ENCODE results near the gene RAP2A. TPM values are rescaled to one million over a fixed set of nuclear protein-coding genes. Genes with fewer than 3 reads are reported as not detected.

RAP2A gene
- total RNA-seq, 2 donors from 2014 or later = 13.3 to 13.6 TPM

GRCh38 chr13:97435323-97435722, 1.4 kb downstream of the RAP2A start:
- H3K4me1 ChIP-seq = peaks cover 0 to 22% of the 10 kb centered on the region in 2 donors
- no peak for TF ChIP-seq CTCF (IDR thresholded peaks at IDR 0.05)
- H3K36me3 ChIP-seq = no peaks in the 10 kb centered on the region
- H3K4me3 ChIP-seq = peak overlapping the region; percentile 64 to 67
- H3K9me3 ChIP-seq = no peaks in the 10 kb centered on the region
- DNase-seq (ENCODE audit: low spot score) = no peak
- H3K27ac ChIP-seq = no peak overlapping the region
- H3K27me3 ChIP-seq = no peaks in the 10 kb centered on the region

GRCh38 chr13:97435794-97436193, 1.8 kb downstream of the RAP2A start:
- Histone ChIP-seq H3K36me3 (no peaks in the 10 kb centered on the region), H3K9me3 (no peaks in the 10 kb centered on the region), H3K4me1 (peaks cover 0 to 22% of the 10 kb centered on the region in 2 donors), H3K27ac (no peak overlapping the region), H3K27me3 (no peaks in the 10 kb centered on the region), H3K4me3 (peak overlapping the region in 1 of 2 donors; percentile 67)
- TF ChIP-seq CTCF (IDR thresholded peaks at IDR 0.05) = no peak
- DNase-seq (ENCODE audit: low spot score) = no peak

DNA sequence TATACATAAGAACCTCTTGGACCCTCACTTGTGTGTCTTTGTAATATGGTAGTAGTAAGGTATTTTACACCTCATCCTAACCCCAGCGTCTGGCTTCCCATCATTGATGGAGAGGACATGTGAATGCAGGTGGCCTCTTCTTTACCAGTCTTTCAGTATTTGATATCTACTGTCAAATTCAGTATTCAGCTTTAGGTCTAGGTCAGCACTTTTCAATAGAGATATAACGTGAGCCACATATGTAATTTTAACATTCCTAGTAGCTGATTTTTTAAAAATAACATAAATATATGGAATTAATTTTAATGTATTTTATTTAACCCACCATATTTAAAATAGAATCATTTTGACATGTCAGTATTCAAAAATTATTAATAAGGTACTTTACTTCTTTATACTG, 2.9 kb downstream of the RAP2A start:
- H3K36me3 ChIP-seq = no peaks in the 10 kb centered on the region
- no peak overlapping the region for H3K4me3 ChIP-seq
- no peak for TF ChIP-seq CTCF (IDR thresholded peaks at IDR 0.05)
- H3K27ac ChIP-seq = no peak overlapping the region
- no peaks in the 10 kb centered on the region for H3K9me3 ChIP-seq
- DNase-seq (ENCODE audit: low spot score) = no peak
- peaks cover 0 to 20% of the 10 kb centered on the region in 2 donors for H3K4me1 ChIP-seq
- no peaks in the 10 kb centered on the region for H3K27me3 ChIP-seq

- H3K27me3 ChIP-seq = no peaks in the 10 kb centered on the region
- H3K9me3 ChIP-seq = no peaks in the 10 kb centered on the region
- no peak for TF ChIP-seq CTCF (IDR thresholded peaks at IDR 0.05)
- DNase-seq (ENCODE audit: low spot score) = no peak
- no peak overlapping the region for H3K27ac ChIP-seq
- peaks cover 0 to 15% of the 10 kb centered on the region in 2 donors for H3K4me1 ChIP-seq
- no peaks in the 10 kb centered on the region for H3K36me3 ChIP-seq
- H3K4me3 ChIP-seq = no peak overlapping the region
Observed at GRCh38 chr13:97437729-97438128, 3.8 kb downstream of the RAP2A start.

DNA sequence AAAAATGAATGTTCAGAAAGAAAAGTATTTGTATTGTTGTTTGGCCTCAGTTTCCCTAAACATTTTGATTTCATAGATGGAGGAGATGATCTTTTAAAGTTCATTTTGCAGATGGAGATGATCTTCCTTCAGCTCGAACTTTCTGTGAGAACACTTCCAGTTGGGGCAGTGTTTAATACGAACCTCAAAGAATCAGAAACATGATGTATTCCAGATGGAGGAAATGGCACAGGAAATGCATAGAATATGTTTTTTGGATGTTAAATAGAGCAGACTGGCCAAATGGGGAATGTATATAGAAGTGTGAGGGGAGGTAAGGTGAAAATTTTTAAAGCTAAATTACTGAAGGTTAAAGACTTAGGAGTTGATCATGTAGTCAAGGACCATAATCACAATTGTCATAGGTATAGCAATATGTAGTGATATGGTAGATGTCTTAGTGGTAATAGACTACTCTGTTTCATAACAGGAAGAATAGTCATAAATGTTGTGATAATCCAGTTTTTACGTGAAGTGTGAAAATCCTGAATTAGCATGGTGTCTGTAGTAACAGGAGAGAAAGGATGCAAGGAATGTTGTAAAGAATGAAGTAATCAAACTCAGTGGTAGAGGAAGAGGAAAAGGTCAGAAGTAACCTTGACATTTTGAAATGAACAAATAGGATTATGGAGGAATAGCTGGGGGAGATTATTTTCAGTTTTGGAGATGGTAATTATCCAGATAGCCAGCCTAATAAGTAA, 5.1 kb downstream of the RAP2A start:
- no peaks in the 10 kb centered on the region for H3K27me3 ChIP-seq
- DNase-seq (ENCODE audit: low spot score) = no peak
- no peaks in the 10 kb centered on the region for H3K36me3 ChIP-seq
- no peak for TF ChIP-seq CTCF (IDR thresholded peaks at IDR 0.05)
- no peaks in the 10 kb centered on the region for H3K9me3 ChIP-seq
- no peak overlapping the region for H3K4me3 ChIP-seq
- peaks cover 0 to 15% of the 10 kb centered on the region in 2 donors for H3K4me1 ChIP-seq
- no peak overlapping the region for H3K27ac ChIP-seq
